Liver (tissue), 9 donors: Measurements from ENCODE around the gene TRMT1. TPM values are rescaled to one million over a fixed set of nuclear protein-coding genes. Genes with fewer than 3 reads are reported as not detected.

Source experiments
- DNase-seq: peaks from one replicate; pipeline ENCODE4 v3.0.0-alpha.2; 2017; ENCODE audit warnings: low spot score
- H3K27ac ChIP-seq, 2 donors: one replicate each; pipeline ENCODE4 v1.7.0; 2013; ENCODE audit warnings: inconsistent platforms in 2 of 2, low read length in 2 of 2, control low read depth in 1 of 2, low read depth in 1 of 2, mild to moderate bottlenecking in 1 of 2
- H3K27me3 ChIP-seq, 4 donors: one replicate each; pipeline versions ENCODE4 v1.6.1 to v1.7.0; 2013; ENCODE audit warnings: low read length in 3 of 4, inconsistent platforms in 1 of 4, mild to moderate bottlenecking in 1 of 4, moderate library complexity in 1 of 4; ENCODE audit not compliant: control insufficient read depth in 4 of 4, insufficient read depth in 4 of 4
- H3K36me3 ChIP-seq, 4 donors: one replicate each; pipeline versions ENCODE4 v1.6.1 to v1.7.0; 2013; ENCODE audit warnings: low read length in 3 of 4, mild to moderate bottlenecking in 3 of 4, low read depth in 1 of 4, moderate library complexity in 1 of 4; ENCODE audit not compliant: control insufficient read depth in 4 of 4, insufficient read depth in 3 of 4
- H3K4me1 ChIP-seq, 4 donors: one replicate each; pipeline versions ENCODE4 v1.6.1 to v1.7.0; 2013; ENCODE audit warnings: low read length in 3 of 4, mild to moderate bottlenecking in 3 of 4, moderate library complexity in 1 of 4; ENCODE audit not compliant: control insufficient read depth in 4 of 4, insufficient read depth in 4 of 4
- H3K4me3 ChIP-seq, 3 donors: one replicate each; pipeline versions ENCODE4 v1.6.1 to v1.7.0; 2013; ENCODE audit warnings: low read length in 3 of 3, control low read depth in 1 of 3, low read depth in 1 of 3, mild to moderate bottlenecking in 1 of 3
- H3K9ac ChIP-seq, 2 donors: one replicate each; pipeline ENCODE4 v1.7.0; 2013; ENCODE audit warnings: low read length in 2 of 2, mild to moderate bottlenecking in 2 of 2, moderate library complexity in 2 of 2, control low read depth in 1 of 2, low read depth in 1 of 2
- H3K9me3 ChIP-seq, 4 donors: one replicate each; pipeline versions ENCODE4 v1.6.1 to v1.7.0; 2013; ENCODE audit warnings: low read length in 3 of 4; ENCODE audit not compliant: control insufficient read depth in 4 of 4
- ATF3 ChIP-seq: IDR thresholded peaks from 2 replicates; pipeline ENCODE4 v1.6.1; 2016; ENCODE audit warnings: antibody characterized with exemption
- CTCF ChIP-seq: fragments of 150-350 bp; IDR thresholded peaks from 2 replicates; pipeline ENCODE4 v1.5.1; 2017; ENCODE audit warnings: improper control_type of control experiment, low read depth, low read length; ENCODE audit not compliant: missing input control
- EGR1 ChIP-seq, 2 donors: IDR thresholded peaks; 2 replicates each; pipeline ENCODE4 v1.6.1; 2016 to 2018; ENCODE audit warnings: antibody characterized with exemption in 2 of 2, low read depth in 2 of 2
- FOXA1 ChIP-seq: IDR thresholded peaks from 2 replicates; pipeline ENCODE4 v1.6.1; 2016; ENCODE audit warnings: antibody characterized with exemption
- FOXA2 ChIP-seq: IDR thresholded peaks from 2 replicates; pipeline ENCODE4 v1.6.1; 2016; ENCODE audit warnings: antibody characterized with exemption
- GABPA ChIP-seq, 2 donors: IDR thresholded peaks in 1 of 2; conservative IDR thresholded peaks in 1 of 2; 2 replicates each; pipeline ENCODE4 v1.6.1; 2016; ENCODE audit warnings: antibody characterized with exemption in 2 of 2, mild to moderate bottlenecking in 1 of 2, moderate library complexity in 1 of 2
- HNF4A ChIP-seq, 2 donors: conservative IDR thresholded peaks; 2 replicates each; pipeline ENCODE4 v1.6.1; 2016; ENCODE audit warnings: antibody characterized with exemption in 2 of 2, mild to moderate bottlenecking in 2 of 2
- HNF4G ChIP-seq: IDR thresholded peaks from 2 replicates; pipeline ENCODE4 v1.6.1; 2016; ENCODE audit warnings: antibody characterized with exemption
- JUND ChIP-seq, 2 donors: IDR thresholded peaks; 2 replicates each; pipeline ENCODE4 v1.6.1; 2016; ENCODE audit warnings: antibody characterized with exemption in 2 of 2
- MAX ChIP-seq: IDR thresholded peaks from 2 replicates; pipeline ENCODE4 v1.6.1; 2016; ENCODE audit warnings: antibody characterized with exemption
- NR2F2 ChIP-seq: IDR thresholded peaks from 2 replicates; pipeline ENCODE4 v1.6.1; 2016; ENCODE audit warnings: antibody characterized with exemption
- RAD21 ChIP-seq, 2 donors: IDR thresholded peaks; 2 replicates each; pipeline ENCODE4 v1.6.1; 2016; ENCODE audit warnings: antibody characterized with exemption in 2 of 2, mild to moderate bottlenecking in 2 of 2
- REST ChIP-seq: IDR thresholded peaks from 2 replicates; pipeline ENCODE4 v1.6.1; 2016; ENCODE audit warnings: antibody characterized with exemption, mild to moderate bottlenecking
- RXRA ChIP-seq, 2 donors: IDR thresholded peaks; 2 replicates each; pipeline ENCODE4 v1.6.1; 2017 to 2018; ENCODE audit warnings: antibody characterized with exemption in 2 of 2, mild to moderate bottlenecking in 1 of 2
- SP1 ChIP-seq: IDR thresholded peaks from 2 replicates; pipeline ENCODE4 v1.6.1; 2018; ENCODE audit warnings: antibody characterized with exemption, mild to moderate bottlenecking
- TAF1 ChIP-seq: conservative IDR thresholded peaks from 2 replicates; pipeline ENCODE4 v1.6.1; 2016; ENCODE audit warnings: antibody characterized with exemption, mild to moderate bottlenecking
- YY1 ChIP-seq: IDR thresholded peaks from 2 replicates; pipeline ENCODE4 v1.6.1; 2016; ENCODE audit warnings: antibody characterized with exemption, mild to moderate bottlenecking
- ZBTB33 ChIP-seq: IDR thresholded peaks from 2 replicates; pipeline ENCODE4 v1.6.1; 2016; ENCODE audit warnings: antibody characterized with exemption
- WGBS: extraction: QIAGEN DNeasy Blood & Tissue Kit; methylation state at CpG from one replicate; pipeline ENCODE4 v1.1.7; 2013; 5-methylcytosine and 5-hydroxymethylcytosine counted together
- polyA plus RNA-seq, 2 donors: library from polyadenylated mRNA; stranded (reverse) in 1 of 2; unstranded in 1 of 2; fragments of 200-250 nt in 1 of 2; fragments of >200 nt in 1 of 2; fragmentation: Nextera tagmentation in 1 of 2; extraction: Ambion mirVana in 1 of 2; gene quantifications; one replicate each; pipeline versions ENCODE4 v1.2.1 to v1.2.3, GENCODE V29; 2013 to 2015
- total RNA-seq, 2 donors: library from RNA; depleted of rRNA; stranded (reverse); fragments of >200 nt; gene quantifications; one replicate each; pipeline ENCODE4 v1.2.3, GENCODE V29; 2014
- donor health status: healthy.
- donor health status: healthy.
- donor health status: healthy.
- donor health status: healthy.
- donor health status: healthy.

Gene TRMT1
- total and polyA plus RNA-seq, 4 donors, result 8.3 to 15.6 (median 11.7) TPM

- Histone ChIP-seq H3K9ac (no peak overlapping the region), H3K36me3 (peaks cover 0 to 11% (median 0%) of the 10 kb centered on the region in 4 donors), H3K27me3 (no peaks in the 10 kb centered on the region), H3K9me3 (no peaks in the 10 kb centered on the region), H3K27ac (no peak overlapping the region), H3K4me1 (peaks cover 0 to 9% (median 2%) of the 10 kb centered on the region in 4 donors), H3K4me3 (no peak overlapping the region)
- WGBS, result 93% methylated on average over 32 of the region's 32 CpGs
- DNase-seq, result no peak
- TF ChIP-seq FOXA1 (no peak), JUND (IDR thresholded peaks at IDR 0.05) (no peak), TAF1 (no peak), FOXA2 (no peak), ZBTB33 (no peak), REST (no peak), GABPA (IDR thresholded peaks at IDR 0.05 in 1 of 2, conservative IDR thresholded peaks at IDR 0.05 in 1 of 2) (no peak), RXRA (IDR thresholded peaks at IDR 0.05) (no peak), ATF3 (no peak), RAD21 (IDR thresholded peaks at IDR 0.05) (no peak), SP1 (no peak), EGR1 (IDR thresholded peaks at IDR 0.05; ENCODE audit: low read depth in 2 of 2) (no peak), HNF4A (conservative IDR thresholded peaks at IDR 0.05) (no peak)
Observed at GRCh38 chr19:13070425-13071140, 46.0 kb downstream of the TRMT1 start.

GRCh38 chr19:13069415-13070359, 46.9 kb downstream of the TRMT1 start:
- Histone ChIP-seq H3K27me3 (no peaks in the 10 kb centered on the region), H3K27ac (no peak overlapping the region), H3K9me3 (no peaks in the 10 kb centered on the region), H3K4me1 (peaks cover 0 to 9% (median 2%) of the 10 kb centered on the region in 4 donors), H3K9ac (no peak overlapping the region), H3K36me3 (peaks cover 0 to 5% (median 0%) of the 10 kb centered on the region in 4 donors), H3K4me3 (no peak overlapping the region)
- WGBS, result 73% methylated on average over 20 of the region's 20 CpGs
- peak; percentile 80 for DNase-seq
- TF ChIP-seq GABPA (IDR thresholded peaks at IDR 0.05 in 1 of 2, conservative IDR thresholded peaks at IDR 0.05 in 1 of 2) (no peak), YY1 (no peak), MAX (no peak), JUND (IDR thresholded peaks at IDR 0.05) (no peak), RXRA (IDR thresholded peaks at IDR 0.05) (no peak), NR2F2 (no peak), EGR1 (IDR thresholded peaks at IDR 0.05; ENCODE audit: low read depth in 2 of 2) (no peak), SP1 (no peak), TAF1 (no peak), REST (no peak), HNF4G (no peak), HNF4A (conservative IDR thresholded peaks at IDR 0.05) (no peak), CTCF (no peak), RAD21 (IDR thresholded peaks at IDR 0.05) (no peak)
